Fibroblast of the conjunctiva (primary cell): ENCODE results near the gene IGFN1.

Source experiments
- DNase-seq: peaks from one replicate; pipeline ENCODE4 v3.0.0-alpha.2; 2010; ENCODE audit warnings: low read depth

Gene IGFN1

DNA sequence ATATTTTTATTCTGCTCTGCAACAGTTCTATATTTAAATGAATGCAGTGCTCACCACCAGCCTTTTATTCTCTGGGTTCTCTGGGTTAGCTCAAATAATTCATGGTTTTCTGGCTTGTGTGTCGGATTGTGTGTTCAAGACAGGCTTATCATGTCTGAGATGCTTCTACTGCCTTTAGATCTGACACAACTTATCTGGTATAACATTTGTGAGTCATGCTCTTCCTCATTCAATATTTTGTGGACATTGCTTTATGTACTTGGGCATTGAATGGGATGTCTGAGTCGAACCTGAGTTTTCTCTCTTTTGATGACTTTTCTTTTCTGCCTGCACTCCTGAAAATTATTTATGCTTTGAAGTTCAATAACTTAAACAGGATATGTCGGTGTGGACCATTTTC, 75.1 kb downstream of the IGFN1 start:
- DNase-seq = no peak

DNA sequence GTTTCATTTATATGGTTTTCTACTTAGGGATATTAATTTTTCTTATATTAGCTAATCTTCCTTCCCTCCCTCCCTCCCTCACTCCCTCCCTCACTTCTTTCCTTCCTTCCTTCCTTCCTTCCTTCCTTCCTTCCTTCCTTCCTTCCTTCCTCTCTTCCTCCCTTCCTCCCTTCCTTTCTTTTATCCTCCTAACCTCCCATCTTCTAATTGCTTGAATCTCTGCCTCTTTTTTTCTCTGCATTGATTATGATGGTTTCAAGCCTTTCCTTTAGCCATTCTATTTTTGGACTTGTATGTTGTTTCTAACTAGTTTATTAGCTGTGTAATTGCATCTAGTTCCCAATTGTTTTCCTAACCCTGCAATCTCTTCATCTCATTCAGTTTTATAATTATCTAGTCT, 75.7 kb downstream of the IGFN1 start:
- DNase-seq = no peak

GRCh38 chr1:201266774-201267173, 76.2 kb downstream of the IGFN1 start:
- DNase-seq = peak; percentile 93

GRCh38 chr1:201267481-201268229, 77.0 kb downstream of the IGFN1 start:
- no peak for DNase-seq

DNA sequence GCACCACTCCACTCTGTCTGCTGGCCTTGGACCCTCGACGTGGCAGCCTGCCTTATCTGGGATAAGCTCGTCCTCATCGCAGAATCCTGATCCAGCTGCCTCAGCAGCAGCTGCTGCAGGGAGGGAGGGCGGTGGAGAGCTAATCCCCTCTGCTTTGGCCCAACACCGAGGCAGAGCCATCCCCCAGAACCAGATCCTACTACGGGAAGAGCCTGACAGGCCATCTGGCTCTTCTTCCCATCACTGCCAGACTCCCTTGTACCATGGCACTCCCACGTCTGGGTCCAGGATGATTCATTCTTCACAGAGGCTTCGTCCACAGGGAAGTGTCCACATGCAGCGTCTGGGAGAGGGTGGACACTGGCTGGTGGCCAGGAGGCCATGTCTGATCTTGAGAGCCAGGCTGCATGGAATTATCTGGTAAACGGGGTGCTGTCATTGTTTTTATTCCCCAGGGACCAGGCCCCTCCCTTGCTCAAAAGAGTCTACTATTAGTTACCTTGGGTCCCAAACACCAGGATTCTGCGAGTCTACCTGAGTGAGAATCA, 78.1 kb downstream of the IGFN1 start:
- DNase-seq = peak; percentile 63

- DNase-seq = no peak
Observed at GRCh38 chr1:201269281-201269680, 78.7 kb downstream of the IGFN1 start.

DNA sequence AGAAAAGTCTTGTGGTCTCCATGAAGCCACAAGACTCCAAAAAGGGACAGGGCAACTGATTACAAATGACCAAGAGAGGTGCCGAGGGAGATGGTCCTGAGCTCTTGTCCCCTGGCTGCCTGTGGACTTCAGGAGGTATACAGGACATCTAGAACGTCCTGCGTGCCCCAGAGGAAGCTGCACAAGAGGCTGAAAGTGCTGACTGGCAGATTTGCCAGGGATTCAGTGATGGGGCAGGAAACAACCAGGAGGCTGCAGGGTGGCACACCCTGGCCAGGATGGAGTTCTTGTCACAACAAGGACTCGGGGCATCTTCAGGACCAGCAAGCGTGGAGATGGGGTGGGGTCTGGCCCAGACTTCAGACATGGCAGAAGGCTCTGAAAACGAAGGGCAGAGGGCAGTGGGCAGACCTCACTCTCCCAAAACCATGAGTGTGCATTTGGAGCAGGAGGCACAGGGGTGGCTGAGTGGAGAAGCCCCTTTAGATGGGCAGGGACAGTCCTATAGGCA, 79.3 kb downstream of the IGFN1 start:
- DNase-seq = no peak

DNA sequence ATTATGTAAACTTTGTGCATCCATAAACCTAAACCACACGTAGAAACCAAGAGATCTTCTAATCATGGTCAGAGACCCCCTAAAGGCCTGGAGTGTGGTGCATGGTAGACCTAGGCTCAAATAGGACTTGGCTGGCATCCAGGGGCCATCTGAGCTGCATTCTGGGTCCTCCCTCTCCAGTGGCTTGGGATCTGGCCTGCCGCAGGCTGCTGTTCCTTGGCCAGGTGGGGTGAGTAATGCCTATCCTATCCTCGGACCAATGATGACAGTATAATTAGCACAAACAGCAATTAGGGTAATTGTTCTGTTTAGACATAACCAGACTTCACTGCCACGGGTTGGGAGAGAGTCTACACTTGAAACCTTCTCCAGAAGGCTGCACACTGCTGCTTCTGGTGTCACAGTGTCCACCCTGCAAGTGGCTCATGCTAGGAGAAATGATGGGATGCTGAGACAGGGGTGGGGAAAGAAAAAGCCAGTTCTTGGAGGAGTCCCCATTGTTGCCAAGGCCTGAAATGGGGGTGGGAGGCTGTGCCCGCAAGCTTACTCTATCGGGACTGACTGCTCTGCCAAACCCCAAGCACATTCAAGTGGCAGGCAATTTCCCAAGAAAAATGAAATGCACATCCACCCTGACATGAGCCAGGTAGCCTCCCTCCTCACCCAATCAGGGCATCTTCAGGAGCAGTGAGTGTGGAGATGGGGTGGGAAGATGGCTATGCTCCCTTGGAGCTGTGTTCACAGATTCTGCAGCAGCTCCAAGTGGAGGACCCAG, 80.2 kb downstream of the IGFN1 start:
- no peak for DNase-seq

DNA sequence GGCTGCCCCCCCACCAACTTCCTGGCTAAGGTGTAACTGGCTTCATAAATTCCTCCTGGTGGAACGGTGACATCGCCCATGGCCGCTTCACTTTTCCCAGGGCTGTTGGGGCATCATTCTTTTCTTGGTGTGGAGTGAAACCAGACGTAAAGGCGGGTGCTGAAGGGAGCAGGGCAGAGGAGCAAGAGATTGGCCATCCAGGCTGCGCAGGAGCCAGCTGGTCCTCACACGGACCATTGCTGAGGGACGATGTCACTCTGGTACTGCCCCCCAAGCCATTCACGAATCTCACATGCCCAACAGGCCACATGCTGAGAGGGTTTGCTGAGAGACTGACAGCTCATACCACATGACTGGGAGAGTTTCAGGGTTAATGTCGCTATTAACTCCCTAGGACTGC, 82.2 kb downstream of the IGFN1 start:
- DNase-seq = no peak

GRCh38 chr1:201274616-201275252, 84.1 kb downstream of the IGFN1 start:
- no peak for DNase-seq

GRCh38 chr1:201275253-201275666, 84.6 kb downstream of the IGFN1 start:
- peak; percentile 75 for DNase-seq

DNA sequence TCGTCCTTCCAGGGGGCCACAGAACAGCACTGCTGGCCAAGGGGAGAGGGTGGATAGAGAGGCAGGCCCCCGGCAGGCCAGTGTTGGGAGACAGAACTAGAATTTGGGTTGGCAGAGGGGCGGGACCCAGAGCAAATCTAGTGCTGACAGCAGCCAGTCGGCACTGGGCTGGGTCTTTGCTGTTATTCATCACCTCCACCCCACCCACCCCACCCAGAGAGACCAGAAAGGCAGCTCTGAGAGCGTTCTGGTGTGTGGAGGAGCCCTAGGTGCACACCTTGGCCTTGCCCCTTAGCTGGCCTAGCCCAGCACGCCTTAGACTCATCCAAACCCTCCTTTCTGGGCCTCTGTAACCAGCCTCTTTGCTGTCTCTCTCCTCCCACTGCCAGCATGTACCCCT, 86.3 kb downstream of the IGFN1 start:
- no peak for DNase-seq

GRCh38 chr1:201277441-201277840, 86.8 kb downstream of the IGFN1 start:
- no peak for DNase-seq
